Fibroblast of skin of scalp (primary cell): ENCODE measurements around the gene ASMT.
"Not testable (repeated sequence)": the region's sequence is repeated elsewhere in the genome, so short reads cannot be mapped to it uniquely, and the experiment has no call there.

Experiments
- DNase-seq: peaks from one replicate; pipeline ENCODE4 v3.0.0-alpha.2; 2013

The ASMT gene

DNA sequence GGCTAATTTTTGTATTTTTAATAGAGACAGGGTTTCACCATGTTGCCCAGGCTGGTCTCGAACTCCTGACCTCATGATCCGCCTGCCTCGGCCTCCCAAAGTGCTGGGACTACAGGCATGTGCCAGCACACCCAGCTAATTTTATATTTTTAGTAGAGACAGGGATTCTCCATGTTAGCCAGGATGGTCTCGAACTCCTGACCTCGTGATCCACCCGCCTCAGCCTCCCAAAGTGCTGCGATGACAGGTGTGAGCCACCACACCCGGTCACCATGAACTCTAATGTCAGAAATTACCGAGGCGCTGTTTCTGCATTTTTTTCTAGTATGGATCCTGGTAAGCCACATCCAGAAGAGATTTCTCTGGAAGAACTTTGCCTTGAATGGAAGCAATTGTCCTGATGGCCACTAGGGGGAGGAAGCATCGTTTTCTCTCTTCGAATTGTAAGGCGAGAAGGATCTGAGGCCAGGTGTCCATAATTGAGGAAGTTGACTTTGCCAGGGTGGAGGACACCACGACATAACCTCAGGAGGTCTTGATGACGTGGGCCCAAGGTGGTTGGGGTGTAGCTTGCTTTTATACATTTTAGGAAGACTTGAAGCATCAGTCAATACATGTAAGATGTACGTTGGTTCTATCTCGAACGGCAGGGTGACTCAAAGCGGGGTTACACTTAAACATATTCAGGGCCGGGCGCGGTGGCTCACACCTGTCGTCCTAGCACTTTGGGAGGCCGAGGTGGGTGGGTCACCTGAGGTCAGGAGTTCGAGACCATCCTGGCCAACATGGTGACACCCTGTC, 37.4 kb downstream of the ASMT start:
- peak; percentile 53 for DNase-seq

GRCh38 chrX:1656379-1656778, 41.5 kb downstream of the ASMT start:
- no peak for DNase-seq

GRCh38 chrX:1657367-1658070, 42.7 kb downstream of the ASMT start:
- DNase-seq = peak; percentile 22

DNA sequence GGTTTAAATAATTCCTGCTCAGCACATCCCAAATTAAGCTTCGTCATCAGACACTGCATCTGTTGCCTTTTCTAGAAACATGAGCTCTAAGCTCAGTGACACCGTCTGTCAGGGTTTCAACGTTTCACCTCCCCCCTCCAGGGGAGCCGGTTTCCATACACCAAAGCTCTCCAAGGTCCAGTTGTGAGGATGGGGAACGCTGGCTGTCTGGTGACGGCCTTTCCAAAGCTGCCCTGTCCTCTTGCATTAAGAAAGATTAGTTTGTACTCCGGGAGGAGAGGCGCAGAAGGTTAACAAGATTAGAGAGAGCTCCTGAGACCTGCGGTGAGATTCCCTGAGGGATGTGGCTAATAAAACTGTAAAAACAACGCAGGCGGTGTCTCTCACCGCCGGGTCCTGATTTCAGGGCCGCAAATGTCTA, 43.2 kb downstream of the ASMT start:
- no peak for DNase-seq

DNA sequence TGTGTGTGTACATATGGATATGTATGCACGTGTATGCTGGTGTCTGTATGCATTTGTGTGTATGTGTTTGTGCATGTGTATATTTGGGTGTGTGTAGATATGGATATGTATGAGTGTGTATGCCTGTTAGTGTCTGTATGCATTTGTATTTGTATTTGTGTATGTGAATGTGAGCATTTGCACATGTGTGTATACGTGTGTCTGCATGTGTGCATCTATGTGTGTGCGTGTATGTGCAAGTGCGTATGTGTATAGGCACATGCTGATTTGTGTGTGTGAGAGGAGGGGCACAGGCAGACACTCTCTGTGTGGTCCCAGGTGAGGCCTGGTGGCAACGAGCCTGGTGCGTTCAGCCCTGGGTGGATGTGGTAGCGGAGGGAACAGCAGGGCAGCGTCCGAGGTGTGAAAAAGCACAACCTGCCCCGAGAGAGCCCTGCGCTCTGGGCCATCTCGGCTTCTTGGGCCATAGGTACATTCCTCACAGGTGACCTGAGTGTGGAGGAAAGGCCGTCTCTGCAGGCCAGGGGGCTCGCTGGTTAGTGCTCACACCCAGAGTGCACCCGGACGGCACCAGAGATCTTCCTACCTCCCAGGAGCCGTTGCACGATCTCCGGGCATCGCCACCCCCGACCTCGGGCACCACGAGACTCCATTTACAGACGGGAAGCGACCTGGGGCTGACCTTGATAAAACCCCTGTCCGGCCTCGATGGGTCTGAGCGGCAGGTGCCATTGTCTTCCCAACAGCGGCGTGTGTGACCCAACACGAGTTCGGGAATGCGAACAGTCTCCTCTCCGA, 45.0 kb downstream of the ASMT start:
- no peak for DNase-seq

- no peak for DNase-seq
Measured at GRCh38 chrX:1661048-1661921, 46.4 kb downstream of the ASMT start.

GRCh38 chrX:1661922-1662221, 47.0 kb downstream of the ASMT start:
- no peak for DNase-seq

DNA sequence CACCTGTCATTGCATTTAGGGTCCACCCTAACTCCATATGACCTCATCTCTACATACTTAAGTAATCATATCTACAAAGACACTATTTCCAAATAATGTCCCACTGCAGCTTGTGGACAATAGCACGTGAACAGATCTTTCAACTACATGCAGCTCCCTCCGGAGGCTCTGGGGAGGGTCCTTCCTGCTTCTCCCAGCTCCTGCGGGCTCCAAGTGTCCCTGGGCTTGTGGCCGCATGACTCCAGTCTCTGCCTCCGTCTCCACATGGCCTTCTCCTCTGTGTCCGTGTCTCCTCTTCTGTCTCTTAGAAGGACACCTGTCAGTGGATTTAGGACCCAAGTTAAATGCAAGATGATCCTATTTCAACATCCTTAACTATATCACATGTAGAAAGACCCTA, 52.7 kb downstream of the ASMT start:
- no peak for DNase-seq

- no peak for DNase-seq
Measured at GRCh38 chrX:1673337-1673736, 58.5 kb downstream of the ASMT start.

DNA sequence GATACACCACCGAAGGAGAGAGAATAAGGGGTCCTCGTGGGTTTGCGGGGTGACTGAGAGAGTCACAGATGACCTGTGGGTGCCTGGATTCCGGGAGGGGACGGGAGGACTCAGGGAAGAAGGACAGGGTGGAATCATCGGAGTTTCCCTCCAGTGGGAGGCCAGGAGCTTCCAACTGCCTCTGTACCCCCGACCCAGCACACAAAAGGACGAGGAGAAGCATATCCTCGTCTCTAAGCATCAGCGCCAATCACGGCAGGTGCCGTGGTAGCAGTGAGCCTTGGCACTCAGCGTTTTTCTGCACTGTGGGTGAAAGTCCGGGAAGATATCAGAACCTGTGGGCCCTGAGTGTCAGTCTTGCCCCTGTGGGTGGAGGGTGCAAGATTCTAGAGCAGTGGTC, 62.0 kb downstream of the ASMT start:
- no peak for DNase-seq

GRCh38 chrX:1679238-1679637, 64.4 kb downstream of the ASMT start:
- peak; percentile 59 for DNase-seq

GRCh38 chrX:1681439-1681838, 66.6 kb downstream of the ASMT start:
- no peak for DNase-seq

GRCh38 chrX:1681856-1682255, 67.0 kb downstream of the ASMT start:
- not testable (repeated sequence) for DNase-seq

GRCh38 chrX:1682501-1682900, 67.6 kb downstream of the ASMT start:
- not testable (repeated sequence) for DNase-seq

- DNase-seq = not testable (repeated sequence)
Measured at GRCh38 chrX:1684883-1685282, 70.0 kb downstream of the ASMT start.

DNA sequence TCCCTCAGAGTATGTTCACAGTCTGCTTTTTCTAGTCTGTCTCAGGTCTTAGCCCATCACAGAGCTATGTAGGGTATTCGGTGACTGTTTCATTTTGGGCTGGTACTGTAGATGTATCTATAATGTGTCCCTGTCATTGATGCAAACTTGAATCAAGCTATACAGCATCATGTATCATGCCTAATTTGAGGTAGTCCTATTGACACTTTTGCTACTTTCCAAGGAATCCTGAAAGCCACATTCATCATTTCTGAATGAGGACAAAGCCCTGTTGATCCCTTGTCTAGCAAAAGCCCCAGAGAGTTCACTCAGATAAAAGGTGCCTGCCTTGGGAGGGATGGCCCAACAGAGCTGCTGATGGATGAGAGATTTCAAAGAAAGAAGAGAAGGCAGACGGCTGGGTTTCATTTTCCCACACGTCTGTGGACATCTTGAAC, 70.6 kb downstream of the ASMT start:
- DNase-seq = not testable (repeated sequence)

DNA sequence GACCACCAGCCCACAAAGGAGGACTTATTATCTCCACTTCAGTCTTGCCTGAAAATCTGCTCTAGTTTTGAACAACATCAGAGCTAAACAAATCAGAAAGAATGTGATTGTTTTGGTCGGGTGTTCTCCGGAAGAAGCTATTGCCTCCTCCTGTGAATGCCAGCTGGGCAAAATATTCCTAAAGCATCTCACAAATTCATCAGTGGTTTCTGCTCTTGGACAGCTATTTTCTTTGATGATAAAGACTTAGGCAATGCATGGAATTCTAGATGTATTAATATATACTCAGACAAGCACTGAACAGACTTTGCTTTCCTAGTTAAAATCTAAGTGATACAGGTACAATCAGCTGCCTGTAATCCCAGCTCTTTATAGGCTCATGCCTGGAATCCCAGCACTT, 71.8 kb downstream of the ASMT start:
- DNase-seq = peak; percentile 73
